ENCODE results near the gene RPRD1B.

DNA sequence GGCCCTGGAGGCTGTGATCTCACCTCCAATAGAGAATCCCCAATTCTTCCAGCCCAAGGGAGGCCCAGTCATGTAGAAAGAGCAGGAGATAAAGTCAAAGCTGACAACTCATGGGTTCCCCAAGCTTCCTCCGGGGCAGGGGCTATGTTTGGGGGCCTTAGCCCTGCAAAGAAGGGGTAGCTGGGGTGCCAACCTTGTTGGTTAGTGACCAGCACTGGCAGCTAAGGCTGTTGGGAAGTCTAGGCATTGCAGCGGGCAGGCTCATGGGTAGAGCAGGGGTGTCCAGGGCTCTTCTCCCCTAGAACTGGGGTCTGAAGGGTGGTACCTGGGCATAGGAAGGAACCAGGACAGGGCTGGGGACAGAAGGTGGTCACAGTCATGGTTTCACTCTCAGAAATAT lies 95.1 kb downstream of the RPRD1B start:
- TF ChIP-seq, protein P1, sequence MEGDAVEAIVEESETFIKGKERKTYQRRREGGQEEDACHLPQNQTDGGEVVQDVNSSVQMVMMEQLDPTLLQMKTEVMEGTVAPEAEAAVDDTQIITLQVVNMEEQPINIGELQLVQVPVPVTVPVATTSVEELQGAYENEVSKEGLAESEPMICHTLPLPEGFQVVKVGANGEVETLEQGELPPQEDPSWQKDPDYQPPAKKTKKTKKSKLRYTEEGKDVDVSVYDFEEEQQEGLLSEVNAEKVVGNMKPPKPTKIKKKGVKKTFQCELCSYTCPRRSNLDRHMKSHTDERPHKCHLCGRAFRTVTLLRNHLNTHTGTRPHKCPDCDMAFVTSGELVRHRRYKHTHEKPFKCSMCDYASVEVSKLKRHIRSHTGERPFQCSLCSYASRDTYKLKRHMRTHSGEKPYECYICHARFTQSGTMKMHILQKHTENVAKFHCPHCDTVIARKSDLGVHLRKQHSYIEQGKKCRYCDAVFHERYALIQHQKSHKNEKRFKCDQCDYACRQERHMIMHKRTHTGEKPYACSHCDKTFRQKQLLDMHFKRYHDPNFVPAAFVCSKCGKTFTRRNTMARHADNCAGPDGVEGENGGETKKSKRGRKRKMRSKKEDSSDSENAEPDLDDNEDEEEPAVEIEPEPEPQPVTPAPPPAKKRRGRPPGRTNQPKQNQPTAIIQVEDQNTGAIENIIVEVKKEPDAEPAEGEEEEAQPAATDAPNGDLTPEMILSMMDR (IDR thresholded peaks at IDR 0.05), result no peak
- TF ChIP-seq POLR2A (IDR thresholded peaks at IDR 0.05), result no peak
- TF ChIP-seq EP300 (IDR thresholded peaks at IDR 0.05), result no peak
- TF ChIP-seq POLR2AphosphoS5 (IDR thresholded peaks at IDR 0.05), result no peak

Measured in sigmoid colon (tissue), 4 donors.